ENCODE data around the gene F11R.
"Not testable (repeated sequence)": the region's sequence is repeated elsewhere in the genome, so short reads cannot be mapped to it uniquely, and the experiment has no call there.

F11R gene

GRCh38 chr1:161020509-161021164 is at the start of gene F11R:
F11R (minus strand) TSS chr1:161021152; CDS start chr1:161021073, 79 bp downstream.
- H3K9me3 ChIP-seq (ENCODE audit: control insufficient read depth in 1 of 2, low read length in 2 of 2), result no peaks in the 10 kb centered on the region
- H3K36me3 ChIP-seq (ENCODE audit: control insufficient read depth in 1 of 2, insufficient read depth in 2 of 2, low read length in 2 of 2), result no peaks in the 10 kb centered on the region
- peak within 1 kb of the TSS; percentile 72 to 73 for H3K4me3 ChIP-seq (ENCODE audit: low read depth in 1 of 2, low read length in 2 of 2)
- peak within 1 kb of the TSS; percentile 87 for H3K27ac ChIP-seq (ENCODE audit: low read length)
- no peaks in the 10 kb centered on the region for H3K27me3 ChIP-seq (ENCODE audit: low read depth, low read length)
- H3K4me1 ChIP-seq (ENCODE audit: control insufficient read depth in 1 of 2, insufficient read depth in 2 of 2, low read length in 2 of 2), result peaks cover 8 to 13% of the 10 kb centered on the region in 2 donors

DNA sequence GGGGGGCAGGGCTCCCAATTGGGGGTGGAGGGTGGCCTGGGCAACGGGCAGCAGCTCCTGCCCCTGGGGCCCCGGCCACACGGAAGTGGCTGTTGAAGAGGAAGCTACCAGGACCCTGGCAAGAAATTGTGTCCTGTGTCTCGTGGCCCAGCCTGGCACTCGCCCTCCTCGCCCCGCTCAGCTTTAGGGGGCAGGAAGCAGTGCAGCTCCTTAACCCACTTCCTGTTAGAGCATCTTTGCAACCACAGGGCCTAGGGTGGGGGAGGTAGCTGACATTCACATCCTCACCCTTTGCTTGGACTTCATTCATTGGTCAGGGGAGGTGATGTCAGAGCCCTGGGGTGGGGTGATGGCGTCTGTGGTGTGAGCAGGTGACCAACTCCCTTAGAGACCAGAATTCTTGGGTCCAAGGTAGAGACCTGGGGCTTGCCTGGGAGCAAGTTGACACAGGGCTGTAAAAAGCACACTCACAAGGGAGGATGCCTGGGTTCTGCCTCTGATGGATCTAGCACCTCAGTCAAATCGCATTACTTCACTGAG is 48.8 kb upstream of the F11R start, which contains the start of gene ARHGAP30:
ARHGAP30 (minus strand) TSS at position 161 of the 540 bp plus-strand sequence. CDS start 267 bp downstream, outside the sequence.
- peak within 1 kb of the TSS; percentile 76 for H3K27ac ChIP-seq (ENCODE audit: low read length)
- H3K4me1 ChIP-seq (ENCODE audit: control insufficient read depth in 1 of 2, insufficient read depth in 2 of 2, low read length in 2 of 2), result no peaks in the 10 kb centered on the region
- no peaks in the 10 kb centered on the region for H3K36me3 ChIP-seq (ENCODE audit: control insufficient read depth in 1 of 2, insufficient read depth in 2 of 2, low read length in 2 of 2)
- peak within 1 kb of the TSS; percentile 58 for H3K4me3 ChIP-seq (ENCODE audit: low read depth in 1 of 2, low read length in 2 of 2)
- H3K9me3 ChIP-seq (ENCODE audit: control insufficient read depth in 1 of 2, low read length in 2 of 2), result no peaks in the 10 kb centered on the region
- H3K27me3 ChIP-seq (ENCODE audit: low read depth, low read length), result no peaks in the 10 kb centered on the region

DNA sequence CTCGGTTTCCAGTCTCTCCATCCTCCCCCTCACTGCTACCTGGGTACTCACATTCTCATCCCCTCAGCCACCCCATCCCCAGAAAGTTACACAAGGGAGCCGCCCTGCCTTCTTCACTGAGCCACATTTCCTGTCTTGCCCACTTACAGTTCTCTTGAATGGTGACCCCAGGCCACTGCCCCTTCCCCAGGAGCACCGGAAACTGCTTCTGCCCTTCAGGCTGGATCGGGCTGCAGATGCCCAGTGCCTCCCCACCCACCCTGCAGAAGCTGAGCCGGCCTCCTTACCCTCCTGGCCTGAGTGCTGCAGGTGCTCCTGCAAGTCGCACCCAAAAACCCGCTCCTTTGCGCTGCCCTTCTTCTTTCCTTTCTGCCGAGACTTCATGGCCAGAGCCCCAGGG is 48.3 kb upstream of the F11R start:
- no peaks in the 10 kb centered on the region for H3K9me3 ChIP-seq (ENCODE audit: control insufficient read depth in 1 of 2, low read length in 2 of 2)
- H3K27me3 ChIP-seq (ENCODE audit: low read depth, low read length), result no peaks in the 10 kb centered on the region
- H3K4me3 ChIP-seq (ENCODE audit: low read depth in 1 of 2, low read length in 2 of 2), result peak overlapping the region; percentile 58
- H3K4me1 ChIP-seq (ENCODE audit: control insufficient read depth in 1 of 2, insufficient read depth in 2 of 2, low read length in 2 of 2), result no peaks in the 10 kb centered on the region
- H3K36me3 ChIP-seq (ENCODE audit: control insufficient read depth in 1 of 2, insufficient read depth in 2 of 2, low read length in 2 of 2), result no peaks in the 10 kb centered on the region
- peak overlapping the region; percentile 76 for H3K27ac ChIP-seq (ENCODE audit: low read length)

- Histone ChIP-seq H3K36me3 (ENCODE audit: control insufficient read depth in 1 of 2, insufficient read depth in 2 of 2, low read length in 2 of 2) (no peaks in the 10 kb centered on the region), H3K4me1 (ENCODE audit: control insufficient read depth in 1 of 2, insufficient read depth in 2 of 2, low read length in 2 of 2) (no peaks in the 10 kb centered on the region), H3K27ac (ENCODE audit: low read length) (peak overlapping the region; percentile 76), H3K27me3 (ENCODE audit: low read depth, low read length) (no peaks in the 10 kb centered on the region), H3K4me3 (ENCODE audit: low read depth in 1 of 2, low read length in 2 of 2) (peak overlapping the region; percentile 58), H3K9me3 (ENCODE audit: control insufficient read depth in 1 of 2, low read length in 2 of 2) (no peaks in the 10 kb centered on the region)
Measured at GRCh38 chr1:161068306-161069234, 47.6 kb upstream of the F11R start.

DNA sequence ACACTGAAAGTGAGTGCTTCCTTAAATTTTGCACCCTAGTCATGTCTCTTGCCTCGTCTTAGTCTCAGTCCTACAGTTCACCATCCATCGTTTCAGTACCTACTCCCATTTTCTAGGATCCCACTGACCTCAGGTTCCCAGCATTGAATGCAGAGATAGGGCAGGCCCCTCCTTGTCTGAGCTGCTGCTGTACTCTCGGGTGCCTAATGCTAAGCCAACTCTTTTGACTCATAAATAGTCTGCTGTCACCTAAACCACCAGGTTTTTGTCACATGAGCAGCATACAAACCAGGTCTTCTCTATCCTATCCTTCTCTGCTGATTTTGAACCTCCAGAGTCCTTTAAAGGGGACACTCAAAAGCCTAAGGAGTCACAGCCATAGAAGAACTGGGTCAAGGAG is 45.7 kb upstream of the F11R start:
- Histone ChIP-seq H3K4me1 (ENCODE audit: control insufficient read depth in 1 of 2, insufficient read depth in 2 of 2, low read length in 2 of 2) (no peaks in the 10 kb centered on the region), H3K36me3 (ENCODE audit: control insufficient read depth in 1 of 2, insufficient read depth in 2 of 2, low read length in 2 of 2) (no peaks in the 10 kb centered on the region), H3K27me3 (ENCODE audit: low read depth, low read length) (no peaks in the 10 kb centered on the region), H3K27ac (ENCODE audit: low read length) (no peak overlapping the region), H3K9me3 (ENCODE audit: control insufficient read depth in 1 of 2, low read length in 2 of 2) (no peaks in the 10 kb centered on the region), H3K4me3 (ENCODE audit: low read depth in 1 of 2, low read length in 2 of 2) (no peak overlapping the region)

DNA sequence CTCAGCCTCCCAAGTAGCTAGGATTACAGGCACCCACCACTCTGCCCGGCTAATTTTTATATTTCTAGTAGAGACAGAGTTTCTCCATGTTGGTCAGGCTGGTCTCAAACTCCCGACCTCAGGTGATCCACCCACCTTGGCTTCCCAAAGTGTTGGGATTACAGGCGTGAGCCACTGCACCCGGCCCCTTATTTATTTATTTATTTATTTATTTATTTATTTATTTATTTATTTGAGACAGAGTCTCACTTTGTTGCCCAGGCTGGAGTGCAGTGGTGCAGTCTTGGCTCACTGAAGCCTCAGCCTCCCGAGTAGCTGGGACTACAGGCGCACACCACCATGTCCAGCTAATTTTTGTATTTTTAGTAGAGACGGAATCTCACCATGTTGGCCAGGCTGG is 44.7 kb upstream of the F11R start:
- H3K27ac ChIP-seq (ENCODE audit: low read length); H3K27me3 ChIP-seq (ENCODE audit: low read depth, low read length); H3K9me3 ChIP-seq (ENCODE audit: control insufficient read depth in 1 of 2, low read length in 2 of 2); H3K4me1 ChIP-seq (ENCODE audit: control insufficient read depth in 1 of 2, insufficient read depth in 2 of 2, low read length in 2 of 2); H3K4me3 ChIP-seq (ENCODE audit: low read depth in 1 of 2, low read length in 2 of 2); H3K36me3 ChIP-seq (ENCODE audit: control insufficient read depth in 1 of 2, insufficient read depth in 2 of 2, low read length in 2 of 2): not testable (repeated sequence)

DNA sequence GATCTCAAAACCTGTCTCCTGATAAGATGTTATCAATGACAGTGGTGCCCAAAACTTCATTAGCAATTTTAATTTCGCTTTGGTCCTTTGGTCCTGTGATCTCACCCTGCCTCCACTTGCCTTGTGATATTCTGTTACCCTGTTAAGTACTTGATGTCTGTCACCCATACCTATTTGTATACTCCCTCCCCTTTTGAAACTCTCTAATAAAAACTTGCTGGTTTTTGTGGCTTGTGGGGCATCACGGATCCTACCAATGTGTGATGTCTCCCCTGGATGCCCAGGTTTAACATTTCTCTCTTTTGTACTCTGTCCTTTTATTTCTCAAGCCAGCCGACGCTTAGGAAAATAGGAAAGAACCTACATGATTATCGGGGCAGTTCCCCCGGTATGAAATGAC is 43.0 kb upstream of the F11R start:
- not testable (repeated sequence) for H3K4me1 ChIP-seq (ENCODE audit: control insufficient read depth in 1 of 2, insufficient read depth in 2 of 2, low read length in 2 of 2); H3K36me3 ChIP-seq (ENCODE audit: control insufficient read depth in 1 of 2, insufficient read depth in 2 of 2, low read length in 2 of 2); H3K9me3 ChIP-seq (ENCODE audit: control insufficient read depth in 1 of 2, low read length in 2 of 2)

GRCh38 chr1:161061419-161061818 is 40.5 kb upstream of the F11R start:
- Histone ChIP-seq H3K4me3 (ENCODE audit: low read depth in 1 of 2, low read length in 2 of 2) (no peak overlapping the region), H3K9me3 (ENCODE audit: control insufficient read depth in 1 of 2, low read length in 2 of 2) (no peaks in the 10 kb centered on the region), H3K4me1 (ENCODE audit: control insufficient read depth in 1 of 2, insufficient read depth in 2 of 2, low read length in 2 of 2) (no peaks in the 10 kb centered on the region), H3K27ac (ENCODE audit: low read length) (no peak overlapping the region), H3K36me3 (ENCODE audit: control insufficient read depth in 1 of 2, insufficient read depth in 2 of 2, low read length in 2 of 2) (no peaks in the 10 kb centered on the region), H3K27me3 (ENCODE audit: low read depth, low read length) (no peaks in the 10 kb centered on the region)

More for the DNA sequence above, 43.0 kb upstream of the F11R start:
- H3K4me3 ChIP-seq (ENCODE audit: low read depth in 1 of 2, low read length in 2 of 2); H3K27ac ChIP-seq (ENCODE audit: low read length); H3K27me3 ChIP-seq (ENCODE audit: low read depth, low read length): not testable (repeated sequence)

- no peak overlapping the region for H3K27ac ChIP-seq (ENCODE audit: low read length)
- H3K4me3 ChIP-seq (ENCODE audit: low read depth in 1 of 2, low read length in 2 of 2), result no peak overlapping the region
- no peaks in the 10 kb centered on the region for H3K4me1 ChIP-seq (ENCODE audit: control insufficient read depth in 1 of 2, insufficient read depth in 2 of 2, low read length in 2 of 2)
- no peaks in the 10 kb centered on the region for H3K27me3 ChIP-seq (ENCODE audit: low read depth, low read length)
- H3K36me3 ChIP-seq (ENCODE audit: control insufficient read depth in 1 of 2, insufficient read depth in 2 of 2, low read length in 2 of 2), result no peaks in the 10 kb centered on the region
- no peaks in the 10 kb centered on the region for H3K9me3 ChIP-seq (ENCODE audit: control insufficient read depth in 1 of 2, low read length in 2 of 2)
Measured at GRCh38 chr1:161059293-161059692, 38.3 kb upstream of the F11R start.

DNA sequence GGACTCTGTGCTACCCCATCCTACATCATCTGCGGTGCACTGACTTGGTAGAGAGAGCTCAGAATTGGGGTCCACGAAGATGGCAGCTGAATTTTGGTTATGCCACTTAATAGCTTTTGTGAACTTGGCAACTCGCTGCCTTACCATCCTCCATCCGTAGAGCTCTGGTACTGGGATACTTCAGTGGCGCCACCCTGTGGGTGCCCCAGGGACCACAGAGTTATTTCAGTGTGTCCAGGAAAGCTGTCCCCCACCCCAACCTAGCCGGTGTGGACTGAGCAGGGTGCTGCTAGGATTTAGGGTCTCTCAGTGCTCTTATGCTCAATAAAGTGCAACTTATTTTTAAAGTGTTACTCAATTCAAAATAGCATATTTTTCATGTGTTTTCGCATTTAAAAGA is 33.9 kb upstream of the F11R start:
- H3K4me1 ChIP-seq (ENCODE audit: control insufficient read depth in 1 of 2, insufficient read depth in 2 of 2, low read length in 2 of 2), result no peaks in the 10 kb centered on the region
- H3K27ac ChIP-seq (ENCODE audit: low read length), result no peak overlapping the region
- H3K27me3 ChIP-seq (ENCODE audit: low read depth, low read length), result no peaks in the 10 kb centered on the region
- no peaks in the 10 kb centered on the region for H3K36me3 ChIP-seq (ENCODE audit: control insufficient read depth in 1 of 2, insufficient read depth in 2 of 2, low read length in 2 of 2)
- H3K4me3 ChIP-seq (ENCODE audit: low read depth in 1 of 2, low read length in 2 of 2), result no peak overlapping the region
- H3K9me3 ChIP-seq (ENCODE audit: control insufficient read depth in 1 of 2, low read length in 2 of 2), result no peaks in the 10 kb centered on the region

- H3K36me3 ChIP-seq (ENCODE audit: control insufficient read depth in 1 of 2, insufficient read depth in 2 of 2, low read length in 2 of 2), result peaks cover under 1 to 3% of the 10 kb centered on the region in 2 donors
- H3K27ac ChIP-seq (ENCODE audit: low read length), result no peak overlapping the region
- H3K27me3 ChIP-seq (ENCODE audit: low read depth, low read length), result no peaks in the 10 kb centered on the region
- no peaks in the 10 kb centered on the region for H3K9me3 ChIP-seq (ENCODE audit: control insufficient read depth in 1 of 2, low read length in 2 of 2)
- no peaks in the 10 kb centered on the region for H3K4me1 ChIP-seq (ENCODE audit: control insufficient read depth in 1 of 2, insufficient read depth in 2 of 2, low read length in 2 of 2)
- H3K4me3 ChIP-seq (ENCODE audit: low read depth in 1 of 2, low read length in 2 of 2), result no peak overlapping the region
Measured at GRCh38 chr1:161054232-161054631, 33.3 kb upstream of the F11R start.

Data from muscle layer of duodenum (tissue), 2 donors.